Activated CD8-positive, alpha-beta memory T cell treated with anti-CD3 and anti-CD28 coated beads for 24 hours (primary cell): ENCODE results near the gene ETV7.

Experiments used
- DNase-seq: peaks from one replicate; pipeline ENCODE4 v3.0.0-alpha.2; 2020

ETV7 gene

GRCh38 chr6:36318690-36319435 is 68.6 kb downstream of the ETV7 start:
- DNase-seq, result no peak

GRCh38 chr6:36317623-36318022 is 69.8 kb downstream of the ETV7 start:
- no peak for DNase-seq
